B cell (primary cell): Measurements from ENCODE around the gene SLC5A10. TPM values are rescaled to one million over a fixed set of nuclear protein-coding genes. Genes with fewer than 3 reads are reported as not detected.
A peak's percentile ranks its signal among the peaks of the same experiment; 100 is the strongest.

Experiments used
- ATAC-seq: fragments of 200-7000 bp; cut with Tn5 transposase; one replicate; pipeline ENCODE4 v1.10.0; 2021; ENCODE audit warnings: low read depth, mild to moderate bottlenecking, moderate number of reproducible peaks, moderate library complexity
- CTCF ChIA-PET: fragments of 350-600 bp; sonication (Branson Sonifier 250); formaldehyde crosslinking; loops from one replicate; lab custom pipeline; 2021; ENCODE audit warnings: antibody characterized with exemption, inconsistent platforms; lab: Charles Lee
- POLR2A ChIA-PET: fragments of 350-600 bp; sonication (Branson Sonifier 250); formaldehyde crosslinking; loops from one replicate; lab custom pipeline; 2021; ENCODE audit warnings: antibody characterized with exemption; lab: Charles Lee
- DNase-seq: peaks from one replicate; pipeline ENCODE4 v3.0.0; 2013
- H2AFZ ChIP-seq: 2 replicates; pipeline ENCODE4 v1.6.1; 2012; ENCODE audit warnings: mild to moderate bottlenecking, low read depth, low read length; ENCODE audit not compliant: insufficient read depth, poor library complexity, severe bottlenecking
- H3K27ac ChIP-seq, 2 donors: 1 replicate in 1 of 2; 2 replicates in 1 of 2; pipeline ENCODE4 v1.5.1; 2012 to 2013; ENCODE audit warnings: low read length in 2 of 2, mild to moderate bottlenecking in 2 of 2, moderate library complexity in 1 of 2
- H3K27me3 ChIP-seq, 4 experiments: fragments of 200-600 bp in 1 of 4; sonication (generic) in 1 of 4; replicated peaks in 1 of 4; 1 replicate in 2 of 4; 2 replicates in 2 of 4; pipeline versions ENCODE4 v1.6.1 to v1.7.0; 2013 to 2016; ENCODE audit warnings: low read length in 3 of 4, mild to moderate bottlenecking in 2 of 4, mixed read lengths in 1 of 4, moderate library complexity in 1 of 4; ENCODE audit not compliant: insufficient read depth in 4 of 4, control insufficient read depth in 3 of 4; ENCODE audit errors: control extremely low read depth in 1 of 4
- H3K36me3 ChIP-seq, 2 experiments: replicated peaks in 1 of 2; 1 replicate in 1 of 2; 2 replicates in 1 of 2; pipeline versions ENCODE4 v1.6.1 to v1.7.1; 2013; ENCODE audit warnings: low read length in 1 of 2; ENCODE audit not compliant: insufficient read depth in 2 of 2, control insufficient read depth in 1 of 2; ENCODE audit errors: control extremely low read depth in 1 of 2, extremely low read depth in 1 of 2
- H3K4me1 ChIP-seq, 2 donors: fragments of 200-600 bp in 1 of 2; sonication (generic) in 1 of 2; 1 replicate in 1 of 2; 2 replicates in 1 of 2; pipeline versions ENCODE4 v1.5.1 to v1.6.1; 2013 to 2017; ENCODE audit warnings: low read length in 2 of 2; ENCODE audit not compliant: control insufficient read depth in 2 of 2, insufficient read depth in 2 of 2
- H3K4me2 ChIP-seq: replicated peaks from 2 replicates; pipeline ENCODE3; 2012; ENCODE audit warnings: mild to moderate bottlenecking, low read depth, low read length; ENCODE audit not compliant: poor library complexity, severe bottlenecking
- H3K4me3 ChIP-seq, 5 experiments: fragments of 200-600 bp in 1 of 5; sonication (generic) in 1 of 5; 1 replicate in 3 of 5; 2 replicates in 2 of 5; pipeline versions ENCODE4 v1.5.1 to v1.7.0; 2011 to 2016; ENCODE audit warnings: low read length in 4 of 5, mild to moderate bottlenecking in 4 of 5, low read depth in 2 of 5, control low read depth in 1 of 5, moderate library complexity in 1 of 5; ENCODE audit not compliant: insufficient read depth in 1 of 5; ENCODE audit errors: control extremely low read depth in 1 of 5, extremely low read depth in 1 of 5
- H3K79me2 ChIP-seq: fragments of 200-600 bp; sonication (generic); one replicate; pipeline ENCODE4 v1.6.0; 2016; ENCODE audit warnings: low read length; ENCODE audit not compliant: control insufficient read depth, insufficient read depth
- H3K9ac ChIP-seq: fragments of 200-600 bp; sonication (generic); 2 replicates; pipeline ENCODE4 v1.6.1; 2017; ENCODE audit warnings: mild to moderate bottlenecking, low read length, moderate library complexity
- H3K9me3 ChIP-seq, 3 donors: one replicate each; pipeline versions ENCODE4 v1.6.1 to v1.7.1; 2013; ENCODE audit warnings: low read length in 2 of 3; ENCODE audit not compliant: control insufficient read depth in 2 of 3, insufficient read depth in 1 of 3; ENCODE audit errors: control extremely low read depth in 1 of 3
- H4K20me1 ChIP-seq: 2 replicates; pipeline ENCODE4 v1.6.0; 2012; ENCODE audit warnings: mild to moderate bottlenecking, low read length; ENCODE audit not compliant: insufficient read depth, control insufficient read depth, poor library complexity, severe bottlenecking
- H3K27ac Mint-ChIP-seq: one replicate; pipeline ENCODE4 v1.8.0; 2021; ENCODE audit warnings: mixed read lengths
- H3K27me3 Mint-ChIP-seq: one replicate; pipeline ENCODE4 v1.8.0; 2021; ENCODE audit warnings: mixed read lengths
- H3K4me1 Mint-ChIP-seq: one replicate; pipeline ENCODE4 v1.8.0; 2021; ENCODE audit warnings: mixed read lengths
- H3K4me3 Mint-ChIP-seq: one replicate; pipeline ENCODE4 v1.8.0; 2021; ENCODE audit warnings: mixed read lengths
- H3K9me3 Mint-ChIP-seq: one replicate; pipeline ENCODE4 v1.8.0; 2022; ENCODE audit warnings: mixed read lengths; ENCODE audit not compliant: insufficient read depth
- CTCF ChIP-seq: fragments of 200-600 bp; IDR thresholded peaks from one replicate; pipeline ENCODE4 v1.8.0; 2022; ENCODE audit warnings: antibody characterized with exemption, mild to moderate bottlenecking
- EZH2 ChIP-seq: IDR thresholded peaks from 2 replicates; pipeline ENCODE4 v1.6.1; 2012; ENCODE audit warnings: borderline replicate concordance, low read depth, mild to moderate bottlenecking, moderate library complexity, low read length; ENCODE audit not compliant: insufficient read depth, poor library complexity, severe bottlenecking
- WGBS: methylation state at CpG from one replicate; pipeline ENCODE4 v1.1.5; 2013; ENCODE audit warnings: missing lambda C conversion rate; ENCODE audit not compliant: insufficient coverage; 5-methylcytosine and 5-hydroxymethylcytosine counted together
- intact Hi-C: fragments of 100-400 bp; cut with micrococcal nuclease; formaldehyde crosslinking; loops from one replicate; pipeline ENCODE4 v1.10.0; 2022
- polyA plus RNA-seq: library from polyadenylated mRNA; depleted of rRNA; stranded (reverse); fragments of >200 nt; gene quantifications from 2 replicates; pipeline ENCODE4 v1.2.3, GENCODE V29; 2012
- total RNA-seq, 2 donors: library from RNA; stranded (reverse); fragments of 120-200 nt in 1 of 2; gene quantifications; 1 replicate in 1 of 2; 2 replicates in 1 of 2; pipeline versions ENCODE4 v1.2.3 to v1.2.4, GENCODE V29; 2013 to 2022

Gene SLC5A10
- total and polyA plus RNA-seq, 2 donors (not counting 1 experiment from before 2014, with no cell fraction given): not detected

GRCh38 chr17:19004421-19005136 lies 52.6 kb downstream of the SLC5A10 start, which contains the start of gene FAM83G:
Gene FAM83G (minus strand): TSS chr17:19004764. CDS start chr17:19004041, 723 bp downstream.
- H3K9me3 Mint-ChIP-seq: no peaks in the 10 kb centered on the region
- Histone ChIP-seq H3K36me3 (peaks cover 0 to 3% of the 10 kb centered on the region in 2 experiments), H2AFZ (peak within 1 kb of the TSS; percentile 74), H3K27ac (peak within 1 kb of the TSS; percentile 48 to 78), H3K79me2 (no peaks in the 10 kb centered on the region), H3K4me2 (peak within 1 kb of the TSS; percentile 97), H3K9ac (peak within 1 kb of the TSS; percentile 76), H3K4me1 (peaks cover 26 to 40% of the 10 kb centered on the region in 2 donors), H3K27me3 (no peaks in the 10 kb centered on the region), H3K9me3 (no peaks in the 10 kb centered on the region), H3K4me3 (peak within 1 kb of the TSS; percentile 43 to 85 (median 77)), H4K20me1 (peaks cover 21% of the 10 kb centered on the region)
- ATAC-seq (peak; percentile 83), DNase-seq (peak; percentile 78)
- TF ChIP-seq EZH2 (no peak), CTCF (no peak)
- POLR2A ChIA-PET: interaction anchor here (0.9 to 1.0 kb wide), 2 partner anchors 12 to 20 kb away, joined by 4 to 5 read pairs; no protein-coding TSS in a partner anchor
- H3K4me3 Mint-ChIP-seq: peak within 1 kb of the TSS; percentile 88
- H3K27ac Mint-ChIP-seq: peak within 1 kb of the TSS; percentile 84
- intact Hi-C loops: loop anchor here (1.0 kb wide), 1 partner anchor 11 kb away; no protein-coding TSS in a partner anchor
- CTCF ChIA-PET: interaction anchor here (1.1 to 4.0 kb wide), 2 partner anchors 9 to 43 kb away, joined by 5 to 21 read pairs; no protein-coding TSS in a partner anchor
- no peaks in the 10 kb centered on the region for H3K27me3 Mint-ChIP-seq
- H3K4me1 Mint-ChIP-seq: peaks cover 40% of the 10 kb centered on the region
- WGBS: 8% methylated on average over 67 of the region's 67 CpGs
